LNCAP (cell line): ENCODE results near the gene THAP9.

Experiments used
- TF ChIP-seq, protein P1 (sequence below): fragments of 450-650 bp; IDR thresholded peaks from 2 replicates; pipeline ENCODE4 v1.5.1; 2017; ENCODE audit warnings: mild to moderate bottlenecking

THAP9 gene

DNA sequence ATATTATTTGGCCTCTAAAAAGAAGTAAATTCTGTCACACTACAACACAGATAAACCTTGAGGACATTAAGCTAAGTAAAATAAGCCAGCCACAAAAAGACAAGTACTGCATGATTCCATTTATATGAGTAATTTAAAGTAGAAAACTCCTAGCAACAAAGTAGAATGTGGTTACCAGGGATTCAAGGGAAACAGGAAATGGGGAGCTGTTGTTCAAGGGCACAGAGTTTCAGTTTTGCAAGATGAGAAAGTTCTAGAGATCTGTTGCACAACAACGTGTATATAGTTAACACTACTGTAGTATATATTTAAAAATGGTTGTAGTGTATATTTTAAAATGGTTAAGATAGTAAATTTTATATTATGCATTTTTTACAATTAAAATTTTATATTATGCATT is 34.9 kb upstream of the THAP9 start:
- TF ChIP-seq, protein P1, sequence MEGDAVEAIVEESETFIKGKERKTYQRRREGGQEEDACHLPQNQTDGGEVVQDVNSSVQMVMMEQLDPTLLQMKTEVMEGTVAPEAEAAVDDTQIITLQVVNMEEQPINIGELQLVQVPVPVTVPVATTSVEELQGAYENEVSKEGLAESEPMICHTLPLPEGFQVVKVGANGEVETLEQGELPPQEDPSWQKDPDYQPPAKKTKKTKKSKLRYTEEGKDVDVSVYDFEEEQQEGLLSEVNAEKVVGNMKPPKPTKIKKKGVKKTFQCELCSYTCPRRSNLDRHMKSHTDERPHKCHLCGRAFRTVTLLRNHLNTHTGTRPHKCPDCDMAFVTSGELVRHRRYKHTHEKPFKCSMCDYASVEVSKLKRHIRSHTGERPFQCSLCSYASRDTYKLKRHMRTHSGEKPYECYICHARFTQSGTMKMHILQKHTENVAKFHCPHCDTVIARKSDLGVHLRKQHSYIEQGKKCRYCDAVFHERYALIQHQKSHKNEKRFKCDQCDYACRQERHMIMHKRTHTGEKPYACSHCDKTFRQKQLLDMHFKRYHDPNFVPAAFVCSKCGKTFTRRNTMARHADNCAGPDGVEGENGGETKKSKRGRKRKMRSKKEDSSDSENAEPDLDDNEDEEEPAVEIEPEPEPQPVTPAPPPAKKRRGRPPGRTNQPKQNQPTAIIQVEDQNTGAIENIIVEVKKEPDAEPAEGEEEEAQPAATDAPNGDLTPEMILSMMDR = no peak

DNA sequence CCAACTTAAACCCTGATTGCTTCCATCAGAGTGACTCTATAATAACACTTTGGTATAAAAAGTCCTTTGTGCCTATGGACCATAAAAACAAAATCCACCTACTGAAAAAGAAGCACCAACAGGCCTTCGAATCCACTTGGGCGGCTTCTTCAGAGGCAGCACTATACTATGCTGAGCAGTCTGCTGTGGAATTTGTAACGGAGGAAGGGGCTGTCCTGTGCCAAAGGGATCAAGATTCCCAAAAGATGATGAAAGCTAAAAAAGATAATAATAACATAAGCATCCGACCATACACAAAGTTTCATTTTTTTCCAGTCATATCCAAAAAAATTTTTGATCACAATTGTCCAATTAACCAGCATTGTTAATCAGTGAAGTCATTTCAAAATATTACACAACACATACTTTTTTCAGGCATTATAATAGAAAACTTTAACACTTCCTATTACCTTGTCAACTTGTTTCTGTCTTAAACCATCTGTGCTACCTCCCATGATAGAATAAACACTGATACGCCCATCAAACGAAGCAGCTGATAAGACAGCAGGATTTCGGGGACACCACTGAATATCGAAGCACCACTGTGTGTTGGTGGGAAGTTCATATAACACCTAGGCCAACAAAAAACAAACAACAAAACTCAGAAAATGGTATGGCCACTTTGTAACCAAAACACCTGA is 33.7 kb upstream of the THAP9 start:
- TF ChIP-seq, protein P1 = no peak

DNA sequence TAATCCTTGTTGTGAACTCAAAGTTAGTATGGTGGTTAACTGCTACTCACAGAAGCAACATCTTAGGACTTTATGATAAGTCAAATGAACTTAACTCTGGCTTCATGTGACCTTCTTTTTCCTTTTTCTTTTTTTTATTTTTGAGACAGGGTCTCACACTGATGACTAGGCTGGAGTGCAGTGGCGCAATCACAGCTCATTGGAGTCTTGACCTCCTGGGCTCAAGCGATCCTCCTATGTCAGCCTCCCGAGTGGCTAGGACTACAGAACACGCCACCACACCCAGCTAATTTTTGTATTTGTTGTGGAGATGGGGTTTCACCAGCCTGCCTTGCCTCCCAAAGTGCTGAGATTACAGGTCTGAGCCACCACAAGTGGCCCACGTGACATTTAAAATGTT is 32.0 kb upstream of the THAP9 start:
- TF ChIP-seq, protein P1 = no peak

DNA sequence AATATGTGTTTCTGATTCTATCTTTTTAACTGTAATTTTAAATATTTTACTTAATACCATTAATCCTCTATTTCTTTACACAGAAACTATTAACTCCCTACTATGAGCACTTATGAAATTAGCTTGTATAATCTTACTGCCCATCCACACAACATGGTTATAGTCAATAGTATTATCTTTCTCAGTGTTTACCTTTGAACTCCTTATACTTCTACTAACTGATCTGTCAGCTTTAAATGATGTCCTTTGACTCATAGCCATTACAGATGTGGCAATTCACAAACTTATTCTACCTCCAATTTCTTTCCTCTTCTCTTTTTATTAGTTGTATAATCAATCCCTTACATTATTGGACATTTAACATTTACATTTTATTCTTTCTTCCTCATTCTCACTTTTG is 15.1 kb upstream of the THAP9 start:
- TF ChIP-seq, protein P1 = no peak

DNA sequence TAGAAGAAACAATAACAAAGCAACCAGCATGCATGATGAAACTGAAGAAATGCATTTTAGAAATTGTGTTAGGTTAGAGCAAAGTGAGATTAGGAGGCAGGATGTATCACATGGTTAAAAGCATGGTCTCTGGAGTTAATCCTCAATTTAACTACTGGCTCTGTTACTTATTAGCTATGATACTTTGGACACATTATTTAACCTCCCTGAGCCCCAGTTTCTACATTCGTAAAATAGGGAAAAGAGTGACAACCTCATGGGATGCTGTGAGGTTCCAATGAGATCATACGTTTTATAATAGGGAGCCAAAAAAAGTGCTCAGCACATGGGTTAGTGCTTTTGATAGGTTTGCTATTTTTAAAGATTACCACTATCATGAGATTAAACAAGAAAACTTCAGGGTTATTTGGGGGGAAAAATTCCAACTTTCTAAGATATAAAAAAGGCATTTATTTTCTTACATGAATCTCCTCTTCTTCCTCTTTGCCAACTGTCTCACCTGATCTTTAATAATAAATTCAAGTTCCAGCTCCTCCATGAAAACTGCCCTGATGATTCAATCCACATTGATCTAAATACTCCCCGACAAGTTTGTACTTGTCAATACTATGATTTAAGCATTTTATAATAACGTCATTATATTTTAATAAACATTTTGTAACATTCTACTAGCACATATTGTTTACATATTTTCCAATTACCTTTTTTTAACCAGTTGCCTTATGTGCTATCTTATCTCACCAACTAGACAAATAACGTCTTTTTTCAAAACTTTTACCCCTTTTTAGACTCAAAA is 14.2 kb upstream of the THAP9 start:
- TF ChIP-seq, protein P1 = no peak

DNA sequence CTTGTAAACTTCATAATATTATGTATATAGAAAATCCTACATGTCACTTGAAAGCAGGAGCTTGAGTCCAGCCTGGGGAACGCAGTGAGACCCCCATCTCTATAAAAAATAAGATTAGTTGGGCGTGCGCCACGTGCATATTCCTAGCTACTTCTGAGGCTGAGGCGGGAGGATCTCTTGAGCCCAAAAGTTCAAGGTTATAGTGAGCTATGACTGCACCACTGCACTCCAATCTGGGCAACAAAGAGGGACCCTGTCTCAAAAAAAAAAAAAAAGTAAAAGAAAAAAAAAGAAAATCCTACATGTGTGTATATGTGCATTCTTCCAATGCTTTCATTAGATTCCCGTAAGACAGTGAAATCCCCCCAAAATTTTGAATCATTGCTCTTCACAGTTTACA is 11.2 kb upstream of the THAP9 start:
- TF ChIP-seq, protein P1 = no peak

DNA sequence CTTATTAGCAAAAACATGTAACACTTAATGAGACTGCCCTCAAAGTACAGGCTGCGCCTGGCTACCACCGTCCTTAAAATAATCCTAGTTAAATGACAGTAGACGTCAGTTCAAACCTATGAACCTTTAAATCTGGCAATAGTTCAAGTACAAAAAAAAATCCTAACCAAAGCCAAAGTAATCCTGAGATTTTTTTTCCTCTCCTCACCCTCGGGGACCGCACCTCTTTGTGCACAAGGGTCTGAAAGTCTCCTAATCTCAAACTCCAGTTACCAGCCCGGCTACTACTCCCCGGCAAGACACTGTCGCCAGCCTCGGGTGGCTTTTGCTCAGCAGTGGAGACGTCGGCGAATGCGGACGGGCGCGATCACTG is 10.0 kb upstream of the THAP9 start:
- TF ChIP-seq, protein P1 = no peak
